ENCODE data around the gene FASN. TPM values are rescaled to one million over a fixed set of nuclear protein-coding genes. Genes with fewer than 3 reads are reported as not detected.

The FASN gene
- total and polyA plus RNA-seq, 2 donors: 12.3 to 19.0 TPM

DNA sequence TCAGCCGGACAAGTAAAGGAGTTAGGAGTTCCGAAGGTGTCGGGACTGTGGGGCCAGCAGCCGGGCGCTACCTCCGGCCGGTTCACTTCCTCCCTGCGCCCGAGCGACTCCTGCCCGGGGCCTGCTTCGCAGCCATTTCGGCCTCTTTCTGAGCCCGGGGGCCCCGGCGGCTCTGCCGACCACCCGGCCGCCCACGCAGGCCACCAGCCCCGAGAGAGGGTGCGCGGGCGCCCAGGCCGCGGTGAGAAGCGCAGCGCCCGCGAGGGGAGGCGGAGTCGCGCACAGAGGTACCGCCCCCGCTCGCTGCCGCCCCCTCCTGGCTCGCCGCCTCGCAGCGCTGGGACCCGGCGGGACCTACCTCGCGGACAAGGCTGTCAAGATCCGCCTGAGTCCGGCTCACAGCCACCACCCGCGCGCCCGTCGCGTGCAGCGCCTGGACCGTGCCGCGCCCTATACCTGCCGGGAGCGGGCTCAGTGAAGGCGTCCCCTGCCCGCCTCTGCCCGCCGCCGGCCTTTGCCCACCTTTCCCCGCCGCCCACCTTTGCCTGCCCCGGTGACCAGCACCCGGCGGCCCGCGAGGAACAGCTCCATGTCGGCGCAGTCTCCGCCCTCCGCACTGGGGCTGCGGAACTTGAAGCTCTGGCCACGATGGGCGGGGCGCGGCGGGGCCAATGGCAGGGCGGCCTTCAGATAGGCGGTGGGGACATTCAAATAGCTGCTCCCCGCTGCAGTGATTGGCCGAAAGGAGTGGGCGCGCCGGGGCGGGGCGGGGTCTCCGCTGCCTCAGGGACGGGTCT, 60.7 kb downstream of the FASN start, which contains the start of gene DCXR:
Gene DCXR (minus strand): TSS at position 606 of the 797 bp plus-strand sequence. CDS start 15 bp downstream, at position 591.
- H3K27me3 ChIP-seq (ENCODE audit: control insufficient read depth in 2 of 2, insufficient read depth in 1 of 2, low read length in 1 of 2): peaks cover 0 to 12% of the 10 kb centered on the region in 2 donors
- H3K4me3 ChIP-seq (ENCODE audit: low read length in 2 of 2): peak within 1 kb of the TSS; percentile 65 to 68
- peaks cover 0 to 2% of the 10 kb centered on the region in 2 donors for H3K9me3 ChIP-seq (ENCODE audit: control insufficient read depth in 2 of 2, insufficient read depth in 1 of 2, low read length in 1 of 2)
- WGBS: under 1% methylated on average over 92 of the region's 92 CpGs
- peak; percentile 69 to 97 (median 91) for DNase-seq (ENCODE audit: low read depth in 6 of 9, low spot score in 9 of 9)
- H3K27ac ChIP-seq (ENCODE audit: low read depth in 1 of 2, low read length in 1 of 2): peak within 1 kb of the TSS; percentile 91 to 94
- H3K36me3 ChIP-seq (ENCODE audit: control insufficient read depth in 2 of 2, insufficient read depth in 2 of 2, low read length in 1 of 2): peaks cover 0 to 7% of the 10 kb centered on the region in 2 donors
- peaks cover 10 to 24% of the 10 kb centered on the region in 2 donors for H3K4me1 ChIP-seq (ENCODE audit: control insufficient read depth in 2 of 2, insufficient read depth in 2 of 2, low read length in 2 of 2)

- Histone ChIP-seq H3K27ac (ENCODE audit: low read depth in 1 of 2, low read length in 1 of 2) (peak overlapping the region in 1 of 2 donors; percentile 60), H3K4me3 (ENCODE audit: low read length in 2 of 2) (peak overlapping the region; percentile 65 to 68), H3K4me1 (ENCODE audit: control insufficient read depth in 2 of 2, insufficient read depth in 2 of 2, low read length in 2 of 2) (peaks cover 14 to 28% of the 10 kb centered on the region in 2 donors), H3K9me3 (ENCODE audit: control insufficient read depth in 2 of 2, insufficient read depth in 1 of 2, low read length in 1 of 2) (peaks cover 0 to 2% of the 10 kb centered on the region in 2 donors), H3K27me3 (ENCODE audit: control insufficient read depth in 2 of 2, insufficient read depth in 1 of 2, low read length in 1 of 2) (peaks cover 3 to 17% of the 10 kb centered on the region in 2 donors), H3K36me3 (ENCODE audit: control insufficient read depth in 2 of 2, insufficient read depth in 2 of 2, low read length in 1 of 2) (peaks cover 0 to 7% of the 10 kb centered on the region in 2 donors)
- no peak for DNase-seq (ENCODE audit: low read depth in 6 of 9, low spot score in 9 of 9)
- WGBS: 57% methylated on average over 23 of the region's 23 CpGs
Measured at GRCh38 chr17:82036634-82037091, 61.4 kb downstream of the FASN start.

GRCh38 chr17:82035956-82036633, 61.9 kb downstream of the FASN start:
- Histone ChIP-seq H3K4me3 (ENCODE audit: low read length in 2 of 2) (peak overlapping the region; percentile 65 to 68), H3K36me3 (ENCODE audit: control insufficient read depth in 2 of 2, insufficient read depth in 2 of 2, low read length in 1 of 2) (peaks cover 0 to 7% of the 10 kb centered on the region in 2 donors), H3K27ac (ENCODE audit: low read depth in 1 of 2, low read length in 1 of 2) (no peak overlapping the region), H3K4me1 (ENCODE audit: control insufficient read depth in 2 of 2, insufficient read depth in 2 of 2, low read length in 2 of 2) (peaks cover 14 to 30% of the 10 kb centered on the region in 2 donors), H3K9me3 (ENCODE audit: control insufficient read depth in 2 of 2, insufficient read depth in 1 of 2, low read length in 1 of 2) (peaks cover 0 to 2% of the 10 kb centered on the region in 2 donors), H3K27me3 (ENCODE audit: control insufficient read depth in 2 of 2, insufficient read depth in 1 of 2, low read length in 1 of 2) (peaks cover 5 to 18% of the 10 kb centered on the region in 2 donors)
- DNase-seq (ENCODE audit: low read depth in 6 of 9, low spot score in 9 of 9): no peak
- WGBS: 97% methylated on average over 20 of the region's 20 CpGs

DNA sequence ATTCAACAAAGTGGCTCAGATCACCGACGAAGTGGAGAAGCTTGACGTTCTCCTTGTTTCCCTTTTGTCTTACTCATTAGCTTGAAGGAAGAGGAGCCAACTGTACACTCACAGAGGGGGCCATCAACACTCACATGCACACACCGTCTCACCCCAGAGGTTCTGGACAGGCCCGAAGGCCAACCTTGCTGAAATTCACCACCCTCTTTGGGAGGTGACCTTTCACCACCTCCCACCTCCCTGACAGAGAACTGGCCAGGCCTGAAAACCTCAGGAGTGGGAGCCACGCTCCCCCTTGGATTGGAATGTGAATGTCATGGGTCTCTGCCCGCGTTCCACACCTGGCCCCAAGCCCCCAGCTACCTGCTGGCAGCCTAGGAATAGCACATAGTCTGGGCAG, 62.5 kb downstream of the FASN start:
- DNase-seq (ENCODE audit: low read depth in 6 of 9, low spot score in 9 of 9): no peak
- Histone ChIP-seq H3K4me1 (ENCODE audit: control insufficient read depth in 2 of 2, insufficient read depth in 2 of 2, low read length in 2 of 2) (peaks cover 14 to 36% of the 10 kb centered on the region in 2 donors), H3K27ac (ENCODE audit: low read depth in 1 of 2, low read length in 1 of 2) (no peak overlapping the region), H3K36me3 (ENCODE audit: control insufficient read depth in 2 of 2, insufficient read depth in 2 of 2, low read length in 1 of 2) (peaks cover 0 to 7% of the 10 kb centered on the region in 2 donors), H3K4me3 (ENCODE audit: low read length in 2 of 2) (no peak overlapping the region), H3K9me3 (ENCODE audit: control insufficient read depth in 2 of 2, insufficient read depth in 1 of 2, low read length in 1 of 2) (peaks cover 0 to 2% of the 10 kb centered on the region in 2 donors), H3K27me3 (ENCODE audit: control insufficient read depth in 2 of 2, insufficient read depth in 1 of 2, low read length in 1 of 2) (peaks cover 6 to 24% of the 10 kb centered on the region in 2 donors)
- WGBS: 97% methylated on average over 8 of the region's 8 CpGs

- WGBS: 96% methylated on average over 23 of the region's 23 CpGs
- Histone ChIP-seq H3K27me3 (ENCODE audit: control insufficient read depth in 2 of 2, insufficient read depth in 1 of 2, low read length in 1 of 2) (peaks cover 6 to 31% of the 10 kb centered on the region in 2 donors), H3K9me3 (ENCODE audit: control insufficient read depth in 2 of 2, insufficient read depth in 1 of 2, low read length in 1 of 2) (peaks cover 0 to 2% of the 10 kb centered on the region in 2 donors), H3K27ac (ENCODE audit: low read depth in 1 of 2, low read length in 1 of 2) (no peak overlapping the region), H3K4me3 (ENCODE audit: low read length in 2 of 2) (no peak overlapping the region), H3K36me3 (ENCODE audit: control insufficient read depth in 2 of 2, insufficient read depth in 2 of 2, low read length in 1 of 2) (peaks cover 0 to 7% of the 10 kb centered on the region in 2 donors), H3K4me1 (ENCODE audit: control insufficient read depth in 2 of 2, insufficient read depth in 2 of 2, low read length in 2 of 2) (peaks cover 19 to 44% of the 10 kb centered on the region in 2 donors)
- DNase-seq (ENCODE audit: low read depth in 6 of 9, low spot score in 9 of 9): no peak
Measured at GRCh38 chr17:82034371-82035011, 63.5 kb downstream of the FASN start.

DNA sequence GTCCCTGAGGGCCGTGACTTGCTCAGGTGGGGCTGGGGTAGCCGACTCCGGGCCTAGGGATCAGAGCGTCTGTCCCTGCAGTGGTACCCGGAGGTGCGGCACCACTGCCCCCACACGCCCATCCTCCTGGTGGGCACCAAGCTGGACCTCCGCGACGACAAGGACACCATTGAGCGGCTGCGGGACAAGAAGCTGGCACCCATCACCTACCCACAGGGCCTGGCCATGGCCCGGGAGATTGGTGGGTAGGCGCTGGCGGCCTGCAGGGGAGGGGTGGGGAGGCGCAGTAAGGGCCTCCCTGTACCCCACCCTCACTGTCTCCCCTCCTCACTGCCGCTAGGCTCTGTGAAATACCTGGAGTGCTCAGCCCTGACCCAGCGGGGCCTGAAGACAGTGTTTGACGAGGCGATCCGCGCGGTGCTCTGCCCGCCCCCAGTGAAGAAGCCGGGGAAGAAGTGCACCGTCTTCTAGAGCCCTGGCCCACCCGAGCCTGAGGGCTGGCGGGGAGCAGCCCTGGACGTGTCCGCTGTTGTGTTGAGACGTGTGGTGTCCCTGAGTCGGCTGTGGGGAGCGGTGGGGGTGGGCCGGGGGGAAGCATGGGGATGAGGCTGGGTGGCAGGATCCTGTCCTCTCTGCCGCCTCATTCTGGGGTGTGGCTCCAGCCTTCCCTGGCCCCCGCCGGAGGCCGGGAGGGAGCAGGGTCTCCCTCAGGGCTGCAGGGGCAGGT, 64.5 kb downstream of the FASN start:
- Histone ChIP-seq H3K4me1 (ENCODE audit: control insufficient read depth in 2 of 2, insufficient read depth in 2 of 2, low read length in 2 of 2) (peaks cover 19 to 41% of the 10 kb centered on the region in 2 donors), H3K9me3 (ENCODE audit: control insufficient read depth in 2 of 2, insufficient read depth in 1 of 2, low read length in 1 of 2) (peaks cover 0 to 2% of the 10 kb centered on the region in 2 donors), H3K27me3 (ENCODE audit: control insufficient read depth in 2 of 2, insufficient read depth in 1 of 2, low read length in 1 of 2) (peaks cover 6 to 31% of the 10 kb centered on the region in 2 donors), H3K4me3 (ENCODE audit: low read length in 2 of 2) (no peak overlapping the region), H3K27ac (ENCODE audit: low read depth in 1 of 2, low read length in 1 of 2) (no peak overlapping the region), H3K36me3 (ENCODE audit: control insufficient read depth in 2 of 2, insufficient read depth in 2 of 2, low read length in 1 of 2) (peaks cover 4 to 13% of the 10 kb centered on the region in 2 donors)
- WGBS: 97% methylated on average over 38 of the region's 38 CpGs
- no peak for DNase-seq (ENCODE audit: low read depth in 6 of 9, low spot score in 9 of 9)

GRCh38 chr17:82031885-82032627, 66.0 kb downstream of the FASN start:
- peaks cover 6 to 31% of the 10 kb centered on the region in 2 donors for H3K27me3 ChIP-seq (ENCODE audit: control insufficient read depth in 2 of 2, insufficient read depth in 1 of 2, low read length in 1 of 2)
- no peak overlapping the region for H3K27ac ChIP-seq (ENCODE audit: low read depth in 1 of 2, low read length in 1 of 2)
- peaks cover 14 to 25% of the 10 kb centered on the region in 2 donors for H3K36me3 ChIP-seq (ENCODE audit: control insufficient read depth in 2 of 2, insufficient read depth in 2 of 2, low read length in 1 of 2)
- peak overlapping the region in 1 of 2 donors; percentile 57 for H3K4me3 ChIP-seq (ENCODE audit: low read length in 2 of 2)
- H3K9me3 ChIP-seq (ENCODE audit: control insufficient read depth in 2 of 2, insufficient read depth in 1 of 2, low read length in 1 of 2): peaks cover 0 to 2% of the 10 kb centered on the region in 2 donors
- 15% methylated on average over 59 of the region's 59 CpGs for WGBS
- no peak for DNase-seq (ENCODE audit: low read depth in 6 of 9, low spot score in 9 of 9)
- H3K4me1 ChIP-seq (ENCODE audit: control insufficient read depth in 2 of 2, insufficient read depth in 2 of 2, low read length in 2 of 2): peaks cover 18 to 34% of the 10 kb centered on the region in 2 donors

Measured in thymus (tissue), 11 donors.